Inferior parietal cortex (tissue), 1 donor: Measurements from ENCODE around the gene CACNA1A.
"Not testable (repeated sequence)": the region's sequence is repeated elsewhere in the genome, so short reads cannot be mapped to it uniquely, and the experiment has no call there.

Experiments used
- DNase-seq: peaks from one replicate; pipeline ENCODE4 v3.0.0-alpha.2; 2016; ENCODE audit errors: extremely low spot score

Gene CACNA1A

GRCh38 chr19:13206587-13206986 lies 299.7 kb downstream of the CACNA1A start:
- no peak for DNase-seq

- not testable (repeated sequence) for DNase-seq
Measured at GRCh38 chr19:13202112-13202511, 304.2 kb downstream of the CACNA1A start.

- DNase-seq = no peak
Measured at GRCh38 chr19:13198634-13199033, 307.6 kb downstream of the CACNA1A start.

- no peak for DNase-seq
Measured at GRCh38 chr19:13195678-13196077, 310.6 kb downstream of the CACNA1A start.

- no peak for DNase-seq
Measured at GRCh38 chr19:13190781-13191540, 315.3 kb downstream of the CACNA1A start.

- no peak for DNase-seq
Measured at GRCh38 chr19:13189600-13189999, 316.7 kb downstream of the CACNA1A start.

- DNase-seq = no peak
Measured at GRCh38 chr19:13187419-13187818, 318.9 kb downstream of the CACNA1A start.

- not testable (repeated sequence) for DNase-seq
Measured at GRCh38 chr19:13186688-13187087, 319.6 kb downstream of the CACNA1A start.

GRCh38 chr19:13185763-13186657 lies 320.3 kb downstream of the CACNA1A start:
- DNase-seq = not testable (repeated sequence)

- DNase-seq = not testable (repeated sequence)
Measured at GRCh38 chr19:13184926-13185325, 321.4 kb downstream of the CACNA1A start.

GRCh38 chr19:13181747-13182388 lies 324.4 kb downstream of the CACNA1A start:
- DNase-seq = peak; percentile 47

GRCh38 chr19:13178291-13178690 lies 328.0 kb downstream of the CACNA1A start:
- not testable (repeated sequence) for DNase-seq

- not testable (repeated sequence) for DNase-seq
Measured at GRCh38 chr19:13177584-13177983, 328.7 kb downstream of the CACNA1A start.

GRCh38 chr19:13176345-13176744 lies 329.9 kb downstream of the CACNA1A start:
- DNase-seq = no peak

GRCh38 chr19:13173139-13173737 lies 333.0 kb downstream of the CACNA1A start:
- DNase-seq = no peak

GRCh38 chr19:13172346-13173138 lies 333.7 kb downstream of the CACNA1A start:
- DNase-seq = no peak

GRCh38 chr19:13171146-13171545 lies 335.1 kb downstream of the CACNA1A start:
- DNase-seq = no peak

- DNase-seq = no peak
Measured at GRCh38 chr19:13169769-13170168, 336.5 kb downstream of the CACNA1A start.

GRCh38 chr19:13166151-13166550 lies 340.1 kb downstream of the CACNA1A start:
- not testable (repeated sequence) for DNase-seq

- DNase-seq = no peak
Measured at GRCh38 chr19:13165162-13165997, 340.9 kb downstream of the CACNA1A start.
